HG03442 (cell line): Measurements from ENCODE around the gene HORMAD2.

Experiments
- ATAC-seq: cut with Tn5 transposase; IDR thresholded peaks from one replicate; pipeline ENCODE4 v1.9.1; 2021; ENCODE audit warnings: mild to moderate bottlenecking, moderate library complexity; ENCODE audit not compliant: unreplicated experiment

Gene HORMAD2

GRCh38 chr22:30159561-30160353 lies 79.5 kb downstream of the HORMAD2 start:
- no peak for ATAC-seq

GRCh38 chr22:30161051-30161469 lies 80.8 kb downstream of the HORMAD2 start:
- no peak for ATAC-seq

- no peak for ATAC-seq
Observed at GRCh38 chr22:30167296-30167695, 87.0 kb downstream of the HORMAD2 start.

GRCh38 chr22:30167734-30168133 lies 87.5 kb downstream of the HORMAD2 start:
- ATAC-seq, result no peak

GRCh38 chr22:30169002-30169401 lies 88.7 kb downstream of the HORMAD2 start:
- no peak for ATAC-seq

- no peak for ATAC-seq
Observed at GRCh38 chr22:30170129-30170528, 89.9 kb downstream of the HORMAD2 start.

- no peak for ATAC-seq
Observed at GRCh38 chr22:30171008-30171407, 90.7 kb downstream of the HORMAD2 start.

- ATAC-seq, result no peak
Observed at GRCh38 chr22:30175690-30176288, 95.5 kb downstream of the HORMAD2 start.

GRCh38 chr22:30176431-30176830 lies 96.2 kb downstream of the HORMAD2 start:
- ATAC-seq, result no peak

- ATAC-seq, result no peak
Observed at GRCh38 chr22:30178181-30179126, 98.2 kb downstream of the HORMAD2 start.

GRCh38 chr22:30180616-30181015 lies 100.4 kb downstream of the HORMAD2 start:
- no peak for ATAC-seq

- no peak for ATAC-seq
Observed at GRCh38 chr22:30181459-30182349, 101.4 kb downstream of the HORMAD2 start.

- no peak for ATAC-seq
Observed at GRCh38 chr22:30182350-30182745, 102.1 kb downstream of the HORMAD2 start.

- no peak for ATAC-seq
Observed at GRCh38 chr22:30182815-30183214, 102.6 kb downstream of the HORMAD2 start.

GRCh38 chr22:30183271-30183670 lies 103.0 kb downstream of the HORMAD2 start:
- ATAC-seq, result no peak

GRCh38 chr22:30183861-30184278 lies 103.6 kb downstream of the HORMAD2 start:
- no peak for ATAC-seq

GRCh38 chr22:30185129-30185528 lies 104.9 kb downstream of the HORMAD2 start:
- no peak for ATAC-seq

- ATAC-seq, result no peak
Observed at GRCh38 chr22:30185549-30185948, 105.3 kb downstream of the HORMAD2 start.

GRCh38 chr22:30186041-30186440 lies 105.8 kb downstream of the HORMAD2 start:
- no peak for ATAC-seq

- ATAC-seq, result no peak
Observed at GRCh38 chr22:30186510-30186909, 106.2 kb downstream of the HORMAD2 start.
